ENCODE data around the gene PDGFRB.

DNA sequence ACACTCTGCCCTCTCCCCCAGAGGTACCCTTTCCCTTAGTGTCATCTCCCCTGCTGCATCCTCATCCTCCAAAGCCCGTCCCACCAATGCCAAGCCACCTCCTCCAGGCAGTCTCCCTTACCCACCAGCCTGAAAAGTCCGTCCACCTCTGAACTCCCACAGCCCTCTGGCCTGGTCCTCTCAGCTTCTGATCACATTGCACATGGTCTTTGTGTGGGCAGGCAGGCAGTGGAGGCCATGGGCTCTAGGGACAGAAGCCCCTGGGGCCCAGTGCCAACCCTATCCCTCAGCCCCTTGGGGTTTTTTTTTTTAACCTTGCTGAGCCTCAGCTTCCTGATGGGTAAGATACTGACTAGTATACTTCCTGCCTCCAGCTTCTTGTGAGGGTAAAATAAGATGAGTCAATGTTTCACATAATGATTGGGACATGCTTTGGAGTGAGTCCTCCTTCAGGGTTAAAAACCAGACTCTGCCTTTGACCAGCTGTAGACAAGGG lies 88.7 kb downstream of the PDGFRB start:
- no peak for TF ChIP-seq POLR2A (IDR thresholded peaks at IDR 0.05)
- TF ChIP-seq, protein P1, sequence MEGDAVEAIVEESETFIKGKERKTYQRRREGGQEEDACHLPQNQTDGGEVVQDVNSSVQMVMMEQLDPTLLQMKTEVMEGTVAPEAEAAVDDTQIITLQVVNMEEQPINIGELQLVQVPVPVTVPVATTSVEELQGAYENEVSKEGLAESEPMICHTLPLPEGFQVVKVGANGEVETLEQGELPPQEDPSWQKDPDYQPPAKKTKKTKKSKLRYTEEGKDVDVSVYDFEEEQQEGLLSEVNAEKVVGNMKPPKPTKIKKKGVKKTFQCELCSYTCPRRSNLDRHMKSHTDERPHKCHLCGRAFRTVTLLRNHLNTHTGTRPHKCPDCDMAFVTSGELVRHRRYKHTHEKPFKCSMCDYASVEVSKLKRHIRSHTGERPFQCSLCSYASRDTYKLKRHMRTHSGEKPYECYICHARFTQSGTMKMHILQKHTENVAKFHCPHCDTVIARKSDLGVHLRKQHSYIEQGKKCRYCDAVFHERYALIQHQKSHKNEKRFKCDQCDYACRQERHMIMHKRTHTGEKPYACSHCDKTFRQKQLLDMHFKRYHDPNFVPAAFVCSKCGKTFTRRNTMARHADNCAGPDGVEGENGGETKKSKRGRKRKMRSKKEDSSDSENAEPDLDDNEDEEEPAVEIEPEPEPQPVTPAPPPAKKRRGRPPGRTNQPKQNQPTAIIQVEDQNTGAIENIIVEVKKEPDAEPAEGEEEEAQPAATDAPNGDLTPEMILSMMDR (IDR thresholded peaks at IDR 0.05) = no peak

Measured in vagina (tissue), 2 donors.